HFFc6 (cell line): ENCODE results near the gene STX4. TPM values are rescaled to one million over a fixed set of nuclear protein-coding genes. Genes with fewer than 3 reads are reported as not detected.

Experiments
- DNase-seq: peaks from one replicate; pipeline ENCODE4 v3.0.0-alpha.2; 2018
- H3K27ac Mint-ChIP-seq: 2 replicates; pipeline ENCODE4 v1.8.0; 2020; ENCODE audit warnings: mild to moderate bottlenecking, mixed read lengths
- H3K27me3 Mint-ChIP-seq: 2 replicates; pipeline ENCODE4 v1.8.0; 2021; ENCODE audit warnings: mild to moderate bottlenecking, moderate library complexity, mixed read lengths; ENCODE audit not compliant: insufficient read depth
- H3K36me3 Mint-ChIP-seq: 2 replicates; pipeline ENCODE4 v1.8.0; 2021; ENCODE audit warnings: low read depth, mixed read lengths
- H3K4me1 Mint-ChIP-seq: 2 replicates; pipeline ENCODE4 v1.8.0; 2020; ENCODE audit warnings: low read depth, mixed read lengths
- H3K4me3 Mint-ChIP-seq: 2 replicates; pipeline ENCODE4 v1.8.0; 2020; ENCODE audit warnings: mild to moderate bottlenecking, moderate library complexity, mixed read lengths
- H3K9me3 Mint-ChIP-seq: 2 replicates; pipeline ENCODE4 v1.8.0; 2020; ENCODE audit warnings: mild to moderate bottlenecking, mixed read lengths
- total RNA-seq, 6 experiments: library from RNA; stranded (reverse); fragmentation: NEBNext Ultra II Directional; extraction: Animal tissue kit (Norgen Biotek cat#: 25700); gene quantifications; 2 replicates in 1 of 6; 3 replicates in 5 of 6; pipeline ENCODE4 v1.2.3, GENCODE V29; 2021
- TF ChIP-seq, protein P1 (sequence below): fragments of 200-600 bp; sonication (generic); IDR thresholded peaks from 2 replicates; pipeline ENCODE4 v1.5.0; 2021; ENCODE audit warnings: antibody characterized with exemption, mild to moderate bottlenecking

STX4 gene
- total RNA-seq, 6 experiments from 2014 or later: 56.3 to 71.2 (median 64.2) TPM

GRCh38 chr16:31084584-31085302, 51.4 kb downstream of the STX4 start:
- Mint-ChIP-seq H3K27ac (0 out of 2 replicates have a peak overlapping the region, but pooled peaks have one; percentile 16), H3K27me3 (peaks cover 3% of the 10 kb centered on the region), H3K36me3 (peaks cover 6% of the 10 kb centered on the region; the same call in 1 of the 2 replicates), H3K9me3 (no peaks in the 10 kb centered on the region), H3K4me1 (no peaks in the 10 kb centered on the region; the same call in 1 of the 2 replicates), H3K4me3 (no peak overlapping the region)
- DNase-seq: no peak
- TF ChIP-seq, protein P1, sequence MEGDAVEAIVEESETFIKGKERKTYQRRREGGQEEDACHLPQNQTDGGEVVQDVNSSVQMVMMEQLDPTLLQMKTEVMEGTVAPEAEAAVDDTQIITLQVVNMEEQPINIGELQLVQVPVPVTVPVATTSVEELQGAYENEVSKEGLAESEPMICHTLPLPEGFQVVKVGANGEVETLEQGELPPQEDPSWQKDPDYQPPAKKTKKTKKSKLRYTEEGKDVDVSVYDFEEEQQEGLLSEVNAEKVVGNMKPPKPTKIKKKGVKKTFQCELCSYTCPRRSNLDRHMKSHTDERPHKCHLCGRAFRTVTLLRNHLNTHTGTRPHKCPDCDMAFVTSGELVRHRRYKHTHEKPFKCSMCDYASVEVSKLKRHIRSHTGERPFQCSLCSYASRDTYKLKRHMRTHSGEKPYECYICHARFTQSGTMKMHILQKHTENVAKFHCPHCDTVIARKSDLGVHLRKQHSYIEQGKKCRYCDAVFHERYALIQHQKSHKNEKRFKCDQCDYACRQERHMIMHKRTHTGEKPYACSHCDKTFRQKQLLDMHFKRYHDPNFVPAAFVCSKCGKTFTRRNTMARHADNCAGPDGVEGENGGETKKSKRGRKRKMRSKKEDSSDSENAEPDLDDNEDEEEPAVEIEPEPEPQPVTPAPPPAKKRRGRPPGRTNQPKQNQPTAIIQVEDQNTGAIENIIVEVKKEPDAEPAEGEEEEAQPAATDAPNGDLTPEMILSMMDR: no peak

- H3K4me3 Mint-ChIP-seq: no peak overlapping the region
- H3K9me3 Mint-ChIP-seq: no peaks in the 10 kb centered on the region
- peaks cover 3% of the 10 kb centered on the region for H3K27me3 Mint-ChIP-seq
- peaks cover 2% of the 10 kb centered on the region for H3K4me1 Mint-ChIP-seq
- 0 out of 2 replicates have a peak overlapping the region, but pooled peaks have one; percentile 16 for H3K27ac Mint-ChIP-seq
- TF ChIP-seq, protein P1: no peak
- peaks cover 7% of the 10 kb centered on the region for H3K36me3 Mint-ChIP-seq
- no peak for DNase-seq
Measured at GRCh38 chr16:31085411-31085810, 52.1 kb downstream of the STX4 start.

DNA sequence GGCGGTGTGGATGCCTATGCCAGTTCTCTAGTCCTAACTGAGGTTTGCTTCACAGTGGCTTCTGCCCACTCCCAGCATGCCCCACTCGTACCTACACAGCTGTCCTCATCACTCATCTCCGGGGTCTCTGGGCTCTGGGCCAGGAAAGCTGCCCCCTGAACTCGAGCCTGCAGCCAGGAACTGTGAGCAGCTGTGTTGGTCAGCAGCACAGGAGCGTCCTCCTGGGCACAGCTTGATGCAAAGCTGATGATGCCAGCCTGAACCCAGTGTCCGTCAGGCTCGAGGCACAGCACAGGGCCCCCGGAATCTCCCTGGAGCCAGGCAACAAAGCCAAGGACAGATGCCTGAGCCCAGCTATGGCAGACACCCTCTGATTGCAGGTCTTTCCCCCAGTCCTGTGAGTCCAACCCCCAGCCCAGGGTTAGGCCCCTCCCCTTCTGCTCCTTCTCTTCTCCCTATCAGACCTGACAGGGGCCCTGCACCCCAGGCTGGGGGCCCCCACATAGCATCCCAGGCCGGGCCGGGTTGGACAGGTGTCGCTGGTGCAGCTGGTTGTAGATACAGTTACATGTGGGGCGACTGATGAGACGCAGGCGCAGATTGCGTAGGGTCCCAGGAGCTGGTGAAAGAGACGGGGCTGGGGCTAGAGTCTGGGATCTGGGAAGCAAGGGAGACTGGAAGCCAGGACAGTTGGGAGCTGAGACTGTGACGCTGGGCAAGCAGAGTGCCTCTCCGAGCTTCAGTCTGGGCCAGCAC, 52.7 kb downstream of the STX4 start:
- peaks cover 6% of the 10 kb centered on the region for H3K36me3 Mint-ChIP-seq
- H3K4me3 Mint-ChIP-seq: no peak overlapping the region
- no peaks in the 10 kb centered on the region for H3K9me3 Mint-ChIP-seq
- no peak overlapping the region; the same call in 1 of the 2 replicates for H3K27ac Mint-ChIP-seq
- peaks cover 3% of the 10 kb centered on the region for H3K27me3 Mint-ChIP-seq
- H3K4me1 Mint-ChIP-seq: peaks cover 8% of the 10 kb centered on the region
- TF ChIP-seq, protein P1: no peak
- DNase-seq: no peak

DNA sequence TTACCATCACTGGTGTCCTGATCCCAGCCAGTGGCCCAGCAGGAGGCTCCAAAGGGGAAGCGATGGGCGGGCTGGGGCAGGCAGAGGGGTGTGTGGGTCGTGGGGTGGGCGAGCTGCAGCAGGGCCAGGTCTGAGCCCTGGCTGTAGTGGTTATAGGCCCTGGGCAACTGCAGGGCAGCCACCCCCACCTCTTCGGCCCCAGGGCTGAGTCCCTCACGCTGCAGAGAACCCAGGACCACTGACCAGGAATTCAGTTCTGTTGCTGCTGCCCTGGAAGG, 53.2 kb downstream of the STX4 start:
- no peak for DNase-seq
- Mint-ChIP-seq H3K4me1 (peaks cover 10% of the 10 kb centered on the region), H3K27me3 (peaks cover 3% of the 10 kb centered on the region), H3K36me3 (peaks cover 6% of the 10 kb centered on the region), H3K27ac (no peak overlapping the region), H3K9me3 (no peaks in the 10 kb centered on the region), H3K4me3 (no peak overlapping the region)
- TF ChIP-seq, protein P1: no peak

GRCh38 chr16:31087481-31087880, 54.1 kb downstream of the STX4 start:
- DNase-seq: no peak
- Mint-ChIP-seq H3K4me1 (peaks cover 14% of the 10 kb centered on the region), H3K27me3 (peaks cover 3% of the 10 kb centered on the region), H3K36me3 (peaks cover 6% of the 10 kb centered on the region), H3K27ac (no peak overlapping the region), H3K9me3 (no peaks in the 10 kb centered on the region), H3K4me3 (no peak overlapping the region)
- TF ChIP-seq, protein P1: no peak
